Daoy (cell line): Measurements from ENCODE around the gene SCO2. TPM values are rescaled to one million over a fixed set of nuclear protein-coding genes. Genes with fewer than 3 reads are reported as not detected.
A peak's percentile ranks its signal among the peaks of the same experiment; 100 is the strongest.
"Not testable (repeated sequence)": the region's sequence is repeated elsewhere in the genome, so short reads cannot be mapped to it uniquely, and the experiment has no call there.

ENCODE experiments used
- DNase-seq: peaks from one replicate; pipeline ENCODE4 v3.0.0-alpha.2; 2015; ENCODE audit warnings: low read depth
- total RNA-seq: library from RNA; depleted of rRNA; stranded (reverse); fragments of >200 nt; shearing (Covaris generic); gene quantifications from 2 replicates; pipeline ENCODE4 v1.2.3, GENCODE V29; 2014

Gene SCO2
- total RNA-seq, 1 experiment from 2014 or later: 9.4 TPM

- DNase-seq: no peak
Measured at GRCh38 chr22:50520826-50521453, 4.5 kb downstream of the SCO2 start.

DNA sequence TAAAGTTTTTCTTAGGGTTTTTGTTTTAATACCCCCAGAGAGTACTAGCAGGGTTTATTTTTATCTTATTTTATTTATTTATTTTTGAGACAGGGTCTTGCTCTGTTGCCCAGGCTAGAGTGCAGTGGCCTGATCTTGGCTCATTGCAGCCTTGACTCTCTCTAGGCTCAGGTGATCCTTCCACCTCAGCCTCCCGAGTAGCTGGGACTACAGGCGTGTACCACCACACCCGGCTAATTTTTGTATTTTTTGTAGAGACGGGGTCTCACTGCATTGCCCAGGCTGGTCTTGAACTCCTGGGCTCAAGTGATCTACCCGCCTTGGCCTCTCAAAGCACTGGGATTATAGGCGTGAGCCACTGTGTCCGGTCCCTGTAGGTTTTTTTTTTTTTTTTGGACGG lies 5.2 kb downstream of the SCO2 start:
- DNase-seq: not testable (repeated sequence)

GRCh38 chr22:50519151-50519550 lies 6.2 kb downstream of the SCO2 start:
- no peak for DNase-seq

- DNase-seq: no peak
Measured at GRCh38 chr22:50518606-50519005, 6.8 kb downstream of the SCO2 start.

- no peak for DNase-seq
Measured at GRCh38 chr22:50517495-50518260, 7.7 kb downstream of the SCO2 start.

- no peak for DNase-seq
Measured at GRCh38 chr22:50516891-50517290, 8.5 kb downstream of the SCO2 start.

GRCh38 chr22:50516068-50516467 lies 9.3 kb downstream of the SCO2 start:
- DNase-seq: no peak

- no peak for DNase-seq
Measured at GRCh38 chr22:50513175-50513574, 12.2 kb downstream of the SCO2 start.

DNA sequence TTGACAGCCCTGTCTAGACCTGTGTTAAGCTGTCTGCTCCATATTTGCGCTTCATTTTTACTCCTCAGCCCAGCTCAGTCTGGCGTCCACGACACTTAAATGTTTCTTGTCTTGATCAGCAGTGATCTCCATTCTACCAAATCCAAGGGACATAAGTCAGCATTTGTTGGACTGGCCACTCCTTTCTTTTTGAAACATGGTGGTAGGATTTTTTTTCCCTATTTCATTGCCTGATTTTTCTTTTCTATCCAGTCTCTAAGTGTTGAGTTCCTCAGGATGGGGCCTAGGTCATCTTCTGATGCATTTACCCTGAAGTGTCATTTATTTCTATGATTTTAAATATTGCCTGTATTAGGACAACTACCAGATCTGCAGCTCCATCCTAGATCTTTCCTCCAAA lies 16.5 kb downstream of the SCO2 start:
- peak; percentile 4 for DNase-seq

DNA sequence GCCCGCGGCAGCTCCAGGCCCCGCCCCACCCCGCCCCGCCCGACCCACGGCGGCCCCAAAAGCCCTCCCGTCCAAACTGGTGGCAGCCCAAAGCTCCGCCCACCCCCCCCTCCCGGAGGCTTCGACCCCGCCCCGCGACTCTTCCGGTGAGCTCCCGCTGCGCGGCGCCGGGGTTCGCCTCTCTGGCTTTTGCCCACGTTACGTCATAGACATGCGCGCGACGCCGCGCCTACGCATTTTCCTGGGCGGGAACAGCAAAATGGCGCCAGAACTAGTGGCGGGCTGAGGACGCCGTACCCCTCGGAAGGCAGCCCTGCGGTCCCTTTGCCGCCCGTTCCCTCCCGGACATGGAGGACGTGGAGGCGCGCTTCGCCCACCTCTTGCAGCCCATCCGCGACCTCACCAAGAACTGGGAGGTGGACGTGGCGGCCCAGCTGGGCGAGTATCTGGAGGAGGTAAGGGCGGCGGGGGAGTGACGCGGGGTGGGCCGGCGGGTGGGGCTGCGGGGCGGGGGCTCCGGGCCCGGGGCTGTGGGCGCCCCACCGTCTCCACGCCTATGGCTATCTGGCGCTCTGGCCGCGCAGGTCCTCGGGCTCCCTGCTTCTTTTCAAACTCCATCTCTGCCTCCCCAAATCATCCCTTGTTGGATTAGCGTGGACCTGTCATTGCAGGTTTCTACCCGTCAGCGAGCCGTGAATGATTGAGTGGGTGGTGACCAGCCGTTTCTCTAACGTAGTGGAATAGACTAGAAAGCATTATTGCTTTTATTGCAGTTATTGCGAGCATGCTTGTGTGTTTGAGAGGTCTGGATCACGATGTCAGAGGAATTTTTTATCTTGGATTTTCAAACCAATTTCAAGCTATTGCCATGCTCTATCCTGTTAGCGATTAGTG lies 17.2 kb downstream of the SCO2 start, which contains the start of gene NCAPH2:
Gene NCAPH2 (plus strand): TSS at position 234 of the 894 bp plus-strand sequence. CDS start 114 bp downstream, at position 348.
- DNase-seq: peak; percentile 97

DNA sequence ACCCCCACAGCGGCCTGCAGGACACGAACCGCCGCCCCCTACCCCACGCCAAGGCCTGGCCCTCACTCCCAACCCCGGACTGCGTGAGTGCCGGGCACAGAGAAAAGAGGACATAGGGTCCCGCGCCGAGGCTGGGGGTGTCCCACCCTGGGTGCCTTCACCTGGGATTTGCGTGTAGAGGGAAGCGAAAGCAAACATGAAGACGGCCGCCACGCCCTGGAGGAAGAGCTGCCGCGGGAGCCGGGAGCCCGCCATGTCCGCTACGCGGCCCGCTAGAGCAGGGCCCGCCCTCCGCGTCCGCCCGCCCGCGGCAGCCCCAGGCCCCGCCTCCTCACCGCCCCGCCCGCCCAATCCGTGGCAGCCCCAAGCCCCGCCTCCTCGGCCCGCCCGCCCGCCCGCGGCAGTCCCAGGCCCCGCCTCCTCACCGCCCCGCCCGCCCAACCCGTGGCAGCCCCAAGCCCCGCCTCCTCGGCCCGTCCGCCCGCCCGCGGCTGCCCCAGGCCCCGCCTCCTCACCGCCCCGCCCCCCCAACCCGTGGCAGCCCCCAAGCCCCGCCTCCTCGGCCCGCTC lies 17.9 kb downstream of the SCO2 start, which contains the start of gene LMF2:
Gene LMF2 (minus strand): TSS at position 282 of the 570 bp plus-strand sequence. CDS start 27 bp downstream, at position 255.
- DNase-seq: no peak

DNA sequence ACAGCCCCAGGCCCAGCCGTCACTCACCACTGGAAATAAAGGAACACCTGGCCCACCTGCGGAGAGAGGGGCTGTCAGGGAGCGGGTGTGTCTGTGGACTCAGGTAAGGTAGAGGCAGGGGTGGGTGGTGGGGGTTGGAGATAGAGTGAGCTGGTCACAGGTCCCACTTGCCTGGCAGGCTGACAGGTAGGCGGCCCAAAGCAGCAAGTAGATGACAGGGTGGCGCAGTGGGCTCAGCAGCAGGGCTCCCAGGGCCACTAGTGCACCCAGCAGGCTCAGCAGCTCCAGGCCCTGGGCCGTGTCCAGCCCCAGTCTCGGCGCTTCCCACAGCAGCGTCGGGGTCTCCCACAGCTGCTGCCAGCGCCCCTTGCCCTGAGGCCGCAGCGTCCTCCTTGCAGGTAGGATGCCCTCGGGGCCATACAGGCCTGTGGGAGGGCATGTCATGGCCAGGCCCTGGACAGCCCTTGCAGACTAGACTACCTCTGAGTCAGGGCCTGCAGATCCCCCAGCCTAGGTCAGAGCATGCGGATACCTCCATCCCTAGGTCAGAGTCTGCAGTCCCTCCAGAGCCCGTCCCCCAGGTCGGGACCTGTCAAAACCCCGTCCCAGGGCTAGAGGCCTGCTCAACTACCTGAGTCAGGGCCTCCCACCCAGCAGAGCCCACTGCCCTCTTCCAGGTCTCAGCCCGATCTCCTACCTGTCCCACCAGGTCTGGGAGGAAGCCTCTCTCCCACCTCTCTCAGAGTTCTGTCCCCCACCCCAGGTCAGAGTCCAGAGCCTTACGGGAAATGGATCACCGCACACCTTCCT lies 18.6 kb downstream of the SCO2 start:
- peak; percentile 15 for DNase-seq

GRCh38 chr22:50505776-50506610 lies 19.4 kb downstream of the SCO2 start:
- DNase-seq: peak; percentile 4

DNA sequence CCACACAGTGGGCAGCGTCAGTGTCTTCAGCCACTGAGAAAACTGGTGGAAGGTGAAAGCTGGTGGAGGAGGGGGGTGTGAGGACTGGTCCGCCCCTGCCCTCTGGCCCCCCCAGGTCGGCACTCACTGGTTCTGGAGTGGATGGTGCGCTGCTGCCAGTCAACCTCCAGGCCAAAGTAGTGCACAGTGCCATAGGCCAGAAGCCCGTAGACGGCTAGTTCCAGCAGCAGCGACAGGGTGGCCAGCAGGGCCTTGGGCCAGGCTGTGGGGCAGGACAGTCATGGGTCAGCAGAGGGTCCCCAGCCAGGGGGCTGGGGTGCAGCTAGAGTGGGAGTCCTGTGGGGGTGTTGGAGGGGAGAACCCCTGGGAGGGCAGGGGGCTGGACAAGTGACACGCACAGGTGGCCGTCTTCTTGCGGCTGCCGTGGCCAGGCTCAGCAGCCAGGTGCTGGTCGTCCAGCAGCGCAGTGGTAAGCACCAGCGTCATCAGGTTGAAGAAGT lies 20.1 kb downstream of the SCO2 start:
- DNase-seq: peak; percentile 1

GRCh38 chr22:50504369-50505211 lies 20.8 kb downstream of the SCO2 start:
- peak; percentile 1 for DNase-seq

DNA sequence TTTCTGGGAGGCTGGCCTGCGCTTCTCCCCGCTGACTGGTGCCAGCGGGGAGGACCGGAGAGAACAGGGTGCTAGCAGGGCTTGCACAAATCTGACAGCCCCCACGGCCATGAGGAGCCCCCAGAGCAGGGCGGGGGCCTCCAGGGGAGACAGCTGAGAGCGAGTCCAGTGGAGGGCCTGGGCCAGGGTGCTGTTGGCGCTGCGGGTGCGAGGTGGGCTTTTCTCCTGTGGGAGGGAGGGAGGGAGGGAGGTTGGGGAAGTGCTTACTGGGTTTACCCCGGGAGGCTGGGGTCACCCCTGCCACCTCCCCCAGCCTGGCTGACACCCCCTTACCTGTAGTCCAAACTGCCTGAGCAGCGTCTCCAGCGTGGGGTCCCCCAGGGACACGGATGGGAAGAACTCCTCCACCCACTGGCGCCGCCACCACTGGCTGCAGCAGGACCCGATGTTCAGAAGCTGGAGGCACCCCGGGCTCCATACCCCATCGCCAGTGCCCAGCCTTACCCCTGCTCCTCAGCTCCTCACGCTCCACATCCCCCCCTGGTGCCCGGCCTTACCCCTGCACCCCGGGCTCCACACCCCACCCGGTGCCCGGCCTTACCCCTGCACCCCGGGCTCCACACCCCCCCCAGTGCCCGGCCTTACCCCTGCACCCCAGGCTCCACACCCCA lies 21.8 kb downstream of the SCO2 start:
- DNase-seq: peak; percentile 4

- peak; percentile 3 for DNase-seq
Measured at GRCh38 chr22:50502628-50503474, 22.5 kb downstream of the SCO2 start.
